Fibroblast of the aortic adventitia (primary cell): ENCODE data around the gene FOXN1. TPM values are rescaled to one million over a fixed set of nuclear protein-coding genes. Genes with fewer than 3 reads are reported as not detected.

ENCODE experiments used
- DNase-seq: peaks from one replicate; pipeline ENCODE4 v3.0.0-alpha.2; 2010; ENCODE audit warnings: low read depth
- H3K4me3 ChIP-seq: 2 replicates; pipeline ENCODE4 v1.5.1; 2011; ENCODE audit warnings: low read depth, mild to moderate bottlenecking, control low read depth, low read length, moderate library complexity
- total RNA-seq: library from RNA; depleted of rRNA; stranded (reverse); fragments of >200 nt; gene quantifications from 2 replicates; pipeline ENCODE4 v1.2.3, GENCODE V29; 2012; ENCODE audit warnings: low replicate concordance
- TF ChIP-seq, protein P1 (sequence below): IDR thresholded peaks from 2 replicates; pipeline ENCODE4 v1.5.1; 2011; ENCODE audit warnings: mild to moderate bottlenecking, low read length, control low read depth, inconsistent platforms; ENCODE audit not compliant: insufficient read depth

Gene FOXN1
- total RNA-seq, 1 donor, result not detected

GRCh38 chr17:28488533-28489276 lies 17.4 kb upstream of the FOXN1 start:
- DNase-seq, result no peak
- TF ChIP-seq, protein P1, sequence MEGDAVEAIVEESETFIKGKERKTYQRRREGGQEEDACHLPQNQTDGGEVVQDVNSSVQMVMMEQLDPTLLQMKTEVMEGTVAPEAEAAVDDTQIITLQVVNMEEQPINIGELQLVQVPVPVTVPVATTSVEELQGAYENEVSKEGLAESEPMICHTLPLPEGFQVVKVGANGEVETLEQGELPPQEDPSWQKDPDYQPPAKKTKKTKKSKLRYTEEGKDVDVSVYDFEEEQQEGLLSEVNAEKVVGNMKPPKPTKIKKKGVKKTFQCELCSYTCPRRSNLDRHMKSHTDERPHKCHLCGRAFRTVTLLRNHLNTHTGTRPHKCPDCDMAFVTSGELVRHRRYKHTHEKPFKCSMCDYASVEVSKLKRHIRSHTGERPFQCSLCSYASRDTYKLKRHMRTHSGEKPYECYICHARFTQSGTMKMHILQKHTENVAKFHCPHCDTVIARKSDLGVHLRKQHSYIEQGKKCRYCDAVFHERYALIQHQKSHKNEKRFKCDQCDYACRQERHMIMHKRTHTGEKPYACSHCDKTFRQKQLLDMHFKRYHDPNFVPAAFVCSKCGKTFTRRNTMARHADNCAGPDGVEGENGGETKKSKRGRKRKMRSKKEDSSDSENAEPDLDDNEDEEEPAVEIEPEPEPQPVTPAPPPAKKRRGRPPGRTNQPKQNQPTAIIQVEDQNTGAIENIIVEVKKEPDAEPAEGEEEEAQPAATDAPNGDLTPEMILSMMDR, result no peak
- no peak overlapping the region for H3K4me3 ChIP-seq

- DNase-seq, result no peak
- no peak overlapping the region for H3K4me3 ChIP-seq
- TF ChIP-seq, protein P1, result no peak
Measured at GRCh38 chr17:28491286-28491685, 14.9 kb upstream of the FOXN1 start.

DNA sequence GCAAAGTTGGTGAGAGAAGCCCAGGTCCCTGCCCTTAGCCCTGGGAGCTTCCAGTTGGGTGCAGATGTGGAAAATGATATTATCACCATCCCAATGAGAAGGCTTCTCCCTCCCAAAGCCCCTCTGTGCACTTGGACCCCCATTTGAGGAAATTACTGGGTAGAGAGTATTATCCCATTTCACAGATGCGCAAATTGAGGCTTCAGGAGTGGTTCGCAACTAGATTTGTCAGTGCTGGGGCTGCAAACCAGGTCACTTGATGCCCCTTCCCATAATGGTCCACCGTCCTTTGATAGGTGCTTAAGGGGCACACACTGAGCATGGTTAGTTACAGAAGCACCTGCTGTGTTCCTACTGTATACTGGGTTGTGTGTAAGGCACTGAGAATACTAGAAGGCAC lies 14.3 kb upstream of the FOXN1 start:
- H3K4me3 ChIP-seq, result no peak overlapping the region
- TF ChIP-seq, protein P1, result no peak
- no peak for DNase-seq

DNA sequence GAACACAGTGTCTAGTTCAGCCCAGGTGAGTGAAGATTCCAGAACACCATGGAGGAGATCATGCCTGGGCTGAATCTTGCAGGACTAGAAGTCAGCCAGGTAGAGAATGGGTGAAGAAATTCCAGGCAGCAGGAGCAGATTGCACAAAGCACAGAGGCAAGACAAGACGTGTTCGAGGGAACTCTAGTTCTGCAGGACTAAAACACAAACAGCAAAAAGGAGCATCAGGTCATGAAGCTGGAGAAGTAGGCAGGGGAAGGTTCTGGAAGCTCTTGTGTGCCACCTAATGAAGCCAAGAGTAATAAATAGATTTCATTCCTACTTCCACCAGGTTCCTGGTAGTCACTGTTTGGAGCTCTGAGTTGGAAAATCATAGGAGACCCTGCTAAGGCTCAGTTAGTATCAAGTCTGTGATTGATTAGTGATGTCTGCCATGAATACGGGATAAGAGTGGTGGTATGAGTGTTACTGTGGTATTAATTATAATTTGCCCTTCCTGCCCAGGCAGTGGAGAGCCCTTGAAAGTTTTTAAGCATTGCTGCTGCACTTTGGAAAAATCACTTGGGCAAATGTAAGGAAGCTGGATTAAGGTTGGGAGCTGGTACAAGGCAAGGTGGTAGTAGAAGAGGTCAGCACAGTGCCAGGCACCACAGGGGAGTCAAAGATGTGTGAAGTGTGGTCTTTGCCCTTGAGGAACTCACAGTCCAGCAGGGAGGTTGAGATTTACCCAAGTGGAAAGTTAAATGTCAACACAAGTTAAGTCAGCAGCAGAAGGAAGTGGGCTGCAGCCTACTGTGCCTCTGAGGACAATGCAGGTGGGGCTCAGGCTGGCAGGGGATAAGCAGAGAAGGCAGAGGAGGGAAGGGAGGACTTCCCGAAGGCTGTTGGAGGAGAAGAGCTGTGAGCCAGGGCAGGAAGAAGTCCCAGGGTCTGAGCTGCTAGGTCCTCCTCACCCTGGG lies 13.5 kb upstream of the FOXN1 start:
- TF ChIP-seq, protein P1, result no peak
- no peak for DNase-seq

GRCh38 chr17:28493460-28493859 lies 12.7 kb upstream of the FOXN1 start:
- DNase-seq, result peak; percentile 37
- TF ChIP-seq, protein P1, result no peak
- no peak overlapping the region for H3K4me3 ChIP-seq

More for the DNA sequence above, 13.5 kb upstream of the FOXN1 start:
- H3K4me3 ChIP-seq, result no peak overlapping the region

DNA sequence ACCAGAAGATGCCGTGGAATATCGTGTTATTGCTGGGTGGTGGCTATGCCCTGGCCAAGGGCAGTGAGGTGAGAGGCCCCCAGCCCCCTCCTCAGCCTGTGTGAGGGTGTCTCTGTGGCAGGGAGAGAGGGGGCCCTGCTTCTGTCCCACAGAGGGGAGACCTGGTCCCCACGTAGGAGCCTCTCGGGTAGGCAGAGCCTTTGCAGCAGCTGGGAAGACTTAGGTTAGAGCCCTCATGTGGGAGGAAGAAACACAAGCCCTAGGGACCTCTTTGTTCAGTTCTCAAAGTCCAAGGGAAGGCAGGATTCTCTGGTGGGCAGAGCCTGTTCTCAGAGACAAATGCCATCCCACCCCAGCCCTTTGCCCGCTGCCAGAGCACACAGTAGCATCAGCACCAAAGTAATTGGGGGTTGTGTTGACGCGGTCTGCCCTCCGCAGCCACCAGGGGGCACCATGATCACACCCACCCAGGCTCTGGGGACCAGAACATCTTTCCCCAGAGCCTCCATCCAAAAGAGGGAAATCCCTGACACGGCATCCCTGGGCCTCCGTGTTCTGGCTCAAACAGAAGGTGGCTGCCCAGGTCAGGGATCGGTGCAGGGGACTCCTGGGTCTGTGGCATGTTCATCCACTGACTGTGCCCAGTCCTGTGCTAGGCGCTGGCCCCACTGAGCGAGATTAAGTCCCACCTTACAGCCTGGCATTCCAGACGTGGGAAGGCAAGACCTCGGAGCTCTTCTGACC lies 11.5 kb upstream of the FOXN1 start:
- DNase-seq, result peak; percentile 68
- TF ChIP-seq, protein P1, result peak; percentile 95
- no peak overlapping the region for H3K4me3 ChIP-seq
